Upper lobe of right lung (tissue), 1 donor: Measurements from ENCODE around the gene CHST11. TPM values are rescaled to one million over a fixed set of nuclear protein-coding genes. Genes with fewer than 3 reads are reported as not detected.

ENCODE experiments used
- ATAC-seq: fragments of 200-7000 bp; cut with Tn5 transposase; one replicate; pipeline ENCODE4 v1.9.1; 2020; ENCODE audit warnings: mild to moderate bottlenecking, moderate library complexity
- DNase-seq: peaks from one replicate; pipeline ENCODE4 v3.0.0-alpha.2; 2020
- H3K27ac ChIP-seq: fragments of 200-600 bp; one replicate; pipeline ENCODE4 v1.8.0; 2022
- H3K27me3 ChIP-seq: fragments of 200-600 bp; one replicate; pipeline ENCODE4 v1.8.0; 2022; ENCODE audit warnings: mild to moderate bottlenecking
- H3K36me3 ChIP-seq: fragments of 200-600 bp; one replicate; pipeline ENCODE4 v1.8.0; 2022
- H3K4me1 ChIP-seq: fragments of 200-600 bp; one replicate; pipeline ENCODE4 v1.8.0; 2022
- H3K4me3 ChIP-seq: fragments of 200-600 bp; one replicate; pipeline ENCODE4 v1.8.0; 2022; ENCODE audit warnings: mild to moderate bottlenecking
- H3K9me3 ChIP-seq: fragments of 200-600 bp; one replicate; pipeline ENCODE4 v1.8.0; 2022
- intact Hi-C: fragments of 100-400 bp; cut with DNase I; formaldehyde crosslinking; loops from one replicate; pipeline ENCODE4 v1.11.0; 2022
- total RNA-seq: library from RNA; stranded (reverse); fragmentation: NEBNext Ultra II Directional; extraction: Animal tissue kit (Norgen Biotek cat#: 25700); gene quantifications from one replicate; pipeline ENCODE4 v1.2.1, GENCODE V29; 2021
- TF ChIP-seq, protein P1 (sequence below): fragments of 200-600 bp; IDR thresholded peaks from one replicate; pipeline ENCODE4 v1.8.0; 2022; ENCODE audit warnings: antibody characterized with exemption
- donor health status: DM: no; HTN: yes; CAD: no; lungs with severe emphysema.

Gene CHST11
- total RNA-seq, 1 donor from 2014 or later = 56.6 TPM

DNA sequence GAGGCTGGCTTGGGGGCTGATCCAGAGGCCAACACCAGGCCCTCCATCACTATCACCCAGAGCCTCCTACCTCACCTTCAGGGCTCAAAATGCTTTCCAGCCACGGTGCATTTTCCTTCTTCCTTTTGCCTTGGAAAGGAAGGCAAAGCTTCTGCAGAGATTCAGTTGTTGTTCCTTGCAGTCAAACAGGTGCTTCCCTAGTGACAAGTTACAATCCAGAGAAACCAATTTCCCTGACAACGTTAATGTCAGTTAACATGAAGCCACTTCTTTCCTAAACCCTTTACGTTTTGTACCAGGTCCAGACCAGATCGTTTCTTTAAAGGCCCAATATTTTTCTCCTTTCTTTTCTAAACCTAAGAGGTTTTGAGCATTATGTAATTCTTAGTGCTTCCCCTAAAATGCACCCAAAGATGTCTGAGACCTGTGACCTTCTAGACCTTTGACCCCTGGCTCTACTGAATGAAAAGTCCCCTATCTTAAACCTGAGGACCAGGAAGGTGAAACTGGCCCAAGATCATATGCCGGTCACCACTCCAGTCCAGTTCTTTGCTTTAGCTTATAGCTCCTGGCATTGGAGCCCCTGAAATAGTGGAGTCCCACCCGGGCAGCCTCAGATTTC, 289.8 kb downstream of the CHST11 start:
- DNase-seq = no peak
- no peak overlapping the region for H3K27ac ChIP-seq
- no peaks in the 10 kb centered on the region for H3K36me3 ChIP-seq
- H3K27me3 ChIP-seq = no peaks in the 10 kb centered on the region
- no peaks in the 10 kb centered on the region for H3K9me3 ChIP-seq
- H3K4me3 ChIP-seq = no peak overlapping the region
- intact Hi-C loops = no loop called here
- no peak for ATAC-seq
- H3K4me1 ChIP-seq = peaks cover 37% of the 10 kb centered on the region
- TF ChIP-seq, protein P1, sequence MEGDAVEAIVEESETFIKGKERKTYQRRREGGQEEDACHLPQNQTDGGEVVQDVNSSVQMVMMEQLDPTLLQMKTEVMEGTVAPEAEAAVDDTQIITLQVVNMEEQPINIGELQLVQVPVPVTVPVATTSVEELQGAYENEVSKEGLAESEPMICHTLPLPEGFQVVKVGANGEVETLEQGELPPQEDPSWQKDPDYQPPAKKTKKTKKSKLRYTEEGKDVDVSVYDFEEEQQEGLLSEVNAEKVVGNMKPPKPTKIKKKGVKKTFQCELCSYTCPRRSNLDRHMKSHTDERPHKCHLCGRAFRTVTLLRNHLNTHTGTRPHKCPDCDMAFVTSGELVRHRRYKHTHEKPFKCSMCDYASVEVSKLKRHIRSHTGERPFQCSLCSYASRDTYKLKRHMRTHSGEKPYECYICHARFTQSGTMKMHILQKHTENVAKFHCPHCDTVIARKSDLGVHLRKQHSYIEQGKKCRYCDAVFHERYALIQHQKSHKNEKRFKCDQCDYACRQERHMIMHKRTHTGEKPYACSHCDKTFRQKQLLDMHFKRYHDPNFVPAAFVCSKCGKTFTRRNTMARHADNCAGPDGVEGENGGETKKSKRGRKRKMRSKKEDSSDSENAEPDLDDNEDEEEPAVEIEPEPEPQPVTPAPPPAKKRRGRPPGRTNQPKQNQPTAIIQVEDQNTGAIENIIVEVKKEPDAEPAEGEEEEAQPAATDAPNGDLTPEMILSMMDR = no peak

GRCh38 chr12:104747330-104747729, 290.6 kb downstream of the CHST11 start:
- Histone ChIP-seq H3K4me1 (peaks cover 34% of the 10 kb centered on the region), H3K27me3 (no peaks in the 10 kb centered on the region), H3K9me3 (no peaks in the 10 kb centered on the region), H3K36me3 (no peaks in the 10 kb centered on the region), H3K27ac (no peak overlapping the region), H3K4me3 (no peak overlapping the region)
- ATAC-seq (no peak), DNase-seq (no peak)
- intact Hi-C loops = no loop called here
- TF ChIP-seq, protein P1 = no peak

- intact Hi-C loops = no loop called here
- TF ChIP-seq, protein P1 = no peak
Measured at GRCh38 chr12:104747955-104748354, 291.2 kb downstream of the CHST11 start.

GRCh38 chr12:104748356-104748755, 291.6 kb downstream of the CHST11 start:
- Histone ChIP-seq H3K4me1 (peaks cover 25% of the 10 kb centered on the region), H3K27ac (no peak overlapping the region), H3K36me3 (no peaks in the 10 kb centered on the region), H3K4me3 (no peak overlapping the region), H3K27me3 (no peaks in the 10 kb centered on the region), H3K9me3 (no peaks in the 10 kb centered on the region)
- intact Hi-C loops = no loop called here
- ATAC-seq (no peak), DNase-seq (no peak)
- TF ChIP-seq, protein P1 = no peak

More at GRCh38 chr12:104747955-104748354, 291.2 kb downstream of the CHST11 start:
- Histone ChIP-seq H3K36me3 (no peaks in the 10 kb centered on the region), H3K4me1 (peaks cover 28% of the 10 kb centered on the region), H3K27ac (no peak overlapping the region), H3K27me3 (no peaks in the 10 kb centered on the region), H3K9me3 (no peaks in the 10 kb centered on the region), H3K4me3 (no peak overlapping the region)
- no peak for ATAC-seq
- DNase-seq = no peak

- H3K27ac ChIP-seq = no peak overlapping the region
- no peaks in the 10 kb centered on the region for H3K36me3 ChIP-seq
- H3K9me3 ChIP-seq = no peaks in the 10 kb centered on the region
- no peak overlapping the region for H3K4me3 ChIP-seq
- no peak for DNase-seq
- no peaks in the 10 kb centered on the region for H3K27me3 ChIP-seq
- peak; percentile 61 for ATAC-seq
- H3K4me1 ChIP-seq = peaks cover 25% of the 10 kb centered on the region
- TF ChIP-seq, protein P1 = no peak
- intact Hi-C loops = no loop called here
Measured at GRCh38 chr12:104748790-104749189, 292.0 kb downstream of the CHST11 start.

- TF ChIP-seq, protein P1 = no peak
- no peak for DNase-seq
- H3K9me3 ChIP-seq = no peaks in the 10 kb centered on the region
- H3K4me3 ChIP-seq = no peak overlapping the region
- H3K27me3 ChIP-seq = no peaks in the 10 kb centered on the region
- peaks cover 25% of the 10 kb centered on the region for H3K4me1 ChIP-seq
- no peak for ATAC-seq
- intact Hi-C loops = no loop called here
- H3K36me3 ChIP-seq = no peaks in the 10 kb centered on the region
- no peak overlapping the region for H3K27ac ChIP-seq
Measured at GRCh38 chr12:104749545-104749944, 292.8 kb downstream of the CHST11 start.
